GM21528 (cell line): Measurements from ENCODE around the gene ADIPOR1.
"Not testable (repeated sequence)": the region's sequence is repeated elsewhere in the genome, so short reads cannot be mapped to it uniquely, and the experiment has no call there.

Experiments
- ATAC-seq: cut with Tn5 transposase; IDR thresholded peaks from one replicate; pipeline ENCODE4 v1.9.1; 2021; ENCODE audit warnings: mild to moderate bottlenecking, moderate library complexity; ENCODE audit not compliant: unreplicated experiment, low FRiP score

The ADIPOR1 gene

GRCh38 chr1:202957733-202958543 is at the start of gene ADIPOR1:
Gene ADIPOR1, minus strand, starts transcription at chr1:202958312. Its CDS starts 7,242 bp downstream, at chr1:202951070.
- ATAC-seq, result peak; percentile 94

GRCh38 chr1:203006948-203007871 is 49.1 kb upstream of the ADIPOR1 start, which contains the start of gene TMEM183A:
Gene TMEM183A, plus strand, starts transcription at chr1:203007374. Its CDS starts 92 bp downstream, at chr1:203007466.
- peak; percentile 97 for ATAC-seq

- not testable (repeated sequence) for ATAC-seq
Observed at GRCh38 chr1:203005395-203006142, 47.5 kb upstream of the ADIPOR1 start.

GRCh38 chr1:203002951-203003350 is 44.8 kb upstream of the ADIPOR1 start:
- no peak for ATAC-seq

- no peak for ATAC-seq
Observed at GRCh38 chr1:203001986-203002385, 43.9 kb upstream of the ADIPOR1 start.

- no peak for ATAC-seq
Observed at GRCh38 chr1:203000217-203000944, 42.3 kb upstream of the ADIPOR1 start.

GRCh38 chr1:202998836-202999750 is 41.0 kb upstream of the ADIPOR1 start:
- no peak for ATAC-seq

- no peak for ATAC-seq
Observed at GRCh38 chr1:202994756-202995155, 36.6 kb upstream of the ADIPOR1 start.

GRCh38 chr1:202991112-202991511 is 33.0 kb upstream of the ADIPOR1 start:
- no peak for ATAC-seq

- no peak for ATAC-seq
Observed at GRCh38 chr1:202989879-202990278, 31.8 kb upstream of the ADIPOR1 start.

GRCh38 chr1:202987922-202988583 is 29.9 kb upstream of the ADIPOR1 start:
- no peak for ATAC-seq

- no peak for ATAC-seq
Observed at GRCh38 chr1:202987255-202987654, 29.1 kb upstream of the ADIPOR1 start.

GRCh38 chr1:202986120-202986519 is 28.0 kb upstream of the ADIPOR1 start:
- ATAC-seq, result not testable (repeated sequence)

GRCh38 chr1:202982715-202983430 is 24.8 kb upstream of the ADIPOR1 start:
- no peak for ATAC-seq

GRCh38 chr1:202981939-202982338 is 23.8 kb upstream of the ADIPOR1 start:
- no peak for ATAC-seq

- ATAC-seq, result no peak
Observed at GRCh38 chr1:202979459-202979858, 21.3 kb upstream of the ADIPOR1 start.

GRCh38 chr1:202976633-202977032 is 18.5 kb upstream of the ADIPOR1 start:
- no peak for ATAC-seq

- no peak for ATAC-seq
Observed at GRCh38 chr1:202974856-202975255, 16.7 kb upstream of the ADIPOR1 start.
